ENCODE measurements around the gene SLC25A38.
"Not testable (repeated sequence)": the region's sequence is repeated elsewhere in the genome, so short reads cannot be mapped to it uniquely, and the experiment has no call there.

Gene SLC25A38

DNA sequence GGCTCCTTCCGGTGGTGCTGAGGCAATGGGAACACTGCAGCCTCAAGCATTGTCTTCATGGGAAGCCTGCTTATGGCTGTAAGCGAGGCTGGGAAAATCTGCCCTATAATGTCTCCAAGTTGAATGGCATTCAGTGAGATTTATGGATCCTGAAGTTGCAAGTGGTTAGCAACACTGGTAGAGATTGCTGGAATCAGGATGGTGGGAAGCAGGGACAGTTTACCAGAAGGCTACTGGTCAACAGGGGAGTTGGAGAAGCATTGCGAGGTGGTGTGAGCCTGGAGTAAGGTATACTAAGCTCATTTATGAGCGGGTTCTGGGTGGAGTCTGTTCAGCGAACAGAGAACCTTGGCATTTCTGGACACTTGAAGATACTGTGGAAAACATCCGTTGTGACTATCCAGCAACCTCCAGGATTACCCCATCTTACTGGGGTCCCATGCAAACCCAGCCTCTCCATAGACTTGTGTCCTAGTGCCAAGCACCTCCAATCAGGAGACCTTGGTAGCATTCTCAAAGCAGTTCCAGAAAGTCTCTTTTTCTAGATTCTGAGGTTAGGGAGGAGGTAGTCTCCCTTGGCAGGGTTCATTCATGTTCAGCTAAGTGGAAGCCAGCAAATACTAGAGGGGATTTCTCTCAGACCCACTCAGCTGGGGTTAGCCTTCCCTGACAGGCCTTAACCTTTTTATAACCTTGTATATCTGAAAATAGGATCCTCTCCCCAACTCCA is 30.7 kb downstream of the SLC25A38 start:
- Histone ChIP-seq H3K27me3 (replicated peaks in 2 of 5; ENCODE audit: control insufficient read depth in 4 of 5, insufficient read depth in 5 of 5, low read length in 4 of 5) (no peaks in the 10 kb centered on the region), H3K4me3 (ENCODE audit: control insufficient read depth in 1 of 7, extremely low read depth in 1 of 7, insufficient read depth in 4 of 7, low read depth in 2 of 7, low read length in 6 of 7) (no peak overlapping the region), H3K9me3 (ENCODE audit: control extremely low read depth in 1 of 5, control insufficient read depth in 4 of 5, insufficient read depth in 2 of 5, low read depth in 1 of 5, low read length in 4 of 5) (no peaks in the 10 kb centered on the region), H3K27ac (ENCODE audit: insufficient read depth in 1 of 2, low read depth in 1 of 2, low read length in 2 of 2, poor library complexity in 1 of 2, severe bottlenecking in 2 of 2) (no peak overlapping the region), H3K4me1 (ENCODE audit: control extremely low read depth in 1 of 4, control insufficient read depth in 4 of 4, insufficient read depth in 4 of 4, low read length in 3 of 4) (peaks cover 0 to 17% (median 11%) of the 10 kb centered on the region in 4 experiments), H3K36me3 (ENCODE audit: control insufficient read depth in 4 of 4, insufficient read depth in 4 of 4, low read length in 3 of 4) (peaks cover 20 to 53% (median 44%) of the 10 kb centered on the region in 4 experiments)
- WGBS (ENCODE audit: insufficient coverage) = 91% methylated on average over 6 of the region's 6 CpGs
- no peak for DNase-seq
- CTCF ChIA-PET = interaction anchor here (1.1 to 4.4 kb wide), 4 partner anchors 7 to 34 kb away, joined by 3 to 24 read pairs (median 4); partner anchors contain the start of gene RPSA
- POLR2A ChIA-PET = no interaction called here

GRCh38 chr3:39414421-39414907 is 31.3 kb downstream of the SLC25A38 start:
- 100% methylated on average over 2 of the region's 2 CpGs for WGBS (ENCODE audit: insufficient coverage)
- no peaks in the 10 kb centered on the region for H3K27me3 ChIP-seq (replicated peaks in 2 of 5; ENCODE audit: control insufficient read depth in 4 of 5, insufficient read depth in 5 of 5, low read length in 4 of 5)
- ChIA-PET CTCF (interaction anchor here (1.1 to 4.4 kb wide), 5 partner anchors 8 to 33 kb away, joined by 3 to 24 read pairs (median 5); partner anchors contain the start of gene RPSA), POLR2A (no interaction called here)
- no peaks in the 10 kb centered on the region for H3K9me3 ChIP-seq (ENCODE audit: control extremely low read depth in 1 of 5, control insufficient read depth in 4 of 5, insufficient read depth in 2 of 5, low read depth in 1 of 5, low read length in 4 of 5)
- DNase-seq = no peak
- H3K36me3 ChIP-seq (ENCODE audit: control insufficient read depth in 4 of 4, insufficient read depth in 4 of 4, low read length in 3 of 4) = peaks cover 20 to 49% (median 42%) of the 10 kb centered on the region in 4 experiments
- H3K4me1 ChIP-seq (ENCODE audit: control extremely low read depth in 1 of 4, control insufficient read depth in 4 of 4, insufficient read depth in 4 of 4, low read length in 3 of 4) = peaks cover 0 to 11% (median 9%) of the 10 kb centered on the region in 4 experiments
- no peak overlapping the region for H3K27ac ChIP-seq (ENCODE audit: insufficient read depth in 1 of 2, low read depth in 1 of 2, low read length in 2 of 2, poor library complexity in 1 of 2, severe bottlenecking in 2 of 2)
- H3K4me3 ChIP-seq (ENCODE audit: control insufficient read depth in 1 of 7, extremely low read depth in 1 of 7, insufficient read depth in 4 of 7, low read depth in 2 of 7, low read length in 6 of 7) = no peak overlapping the region

- H3K4me3 ChIP-seq (ENCODE audit: control insufficient read depth in 1 of 7, extremely low read depth in 1 of 7, insufficient read depth in 4 of 7, low read depth in 2 of 7, low read length in 6 of 7); DNase-seq; POLR2A ChIA-PET; H3K27ac ChIP-seq (ENCODE audit: insufficient read depth in 1 of 2, low read depth in 1 of 2, low read length in 2 of 2, poor library complexity in 1 of 2, severe bottlenecking in 2 of 2); H3K27me3 ChIP-seq (replicated peaks in 2 of 5; ENCODE audit: control insufficient read depth in 4 of 5, insufficient read depth in 5 of 5, low read length in 4 of 5); H3K9me3 ChIP-seq (ENCODE audit: control extremely low read depth in 1 of 5, control insufficient read depth in 4 of 5, insufficient read depth in 2 of 5, low read depth in 1 of 5, low read length in 4 of 5); H3K4me1 ChIP-seq (ENCODE audit: control extremely low read depth in 1 of 4, control insufficient read depth in 4 of 4, insufficient read depth in 4 of 4, low read length in 3 of 4): not testable (repeated sequence)
- CTCF ChIA-PET = interaction anchor here (1.4 to 4.4 kb wide), 3 partner anchors 9 to 32 kb away, joined by 5 to 24 read pairs (median 6); partner anchors contain the start of gene RPSA
- H3K36me3 ChIP-seq (ENCODE audit: control insufficient read depth in 4 of 4, insufficient read depth in 4 of 4, low read length in 3 of 4) = peaks cover 19 to 41% (median 34%) of the 10 kb centered on the region in 4 experiments
- 100% methylated on average over 2 of the region's 3 CpGs for WGBS (ENCODE audit: insufficient coverage)
Observed at GRCh38 chr3:39415302-39415701, 32.1 kb downstream of the SLC25A38 start.

GRCh38 chr3:39415983-39416382 is 32.8 kb downstream of the SLC25A38 start:
- ChIA-PET POLR2A (no interaction called here), CTCF (interaction anchor here (4.4 kb wide), 1 partner anchor 10 kb away, joined by 24 read pairs; the partner anchor contains the start of gene RPSA)
- Histone ChIP-seq H3K27me3 (replicated peaks in 2 of 5; ENCODE audit: control insufficient read depth in 4 of 5, insufficient read depth in 5 of 5, low read length in 4 of 5) (no peaks in the 10 kb centered on the region), H3K9me3 (ENCODE audit: control extremely low read depth in 1 of 5, control insufficient read depth in 4 of 5, insufficient read depth in 2 of 5, low read depth in 1 of 5, low read length in 4 of 5) (no peaks in the 10 kb centered on the region), H3K4me3 (ENCODE audit: control insufficient read depth in 1 of 7, extremely low read depth in 1 of 7, insufficient read depth in 4 of 7, low read depth in 2 of 7, low read length in 6 of 7) (no peak overlapping the region), H3K36me3 (ENCODE audit: control insufficient read depth in 4 of 4, insufficient read depth in 4 of 4, low read length in 3 of 4) (peaks cover 13 to 35% (median 30%) of the 10 kb centered on the region in 4 experiments), H3K4me1 (ENCODE audit: control extremely low read depth in 1 of 4, control insufficient read depth in 4 of 4, insufficient read depth in 4 of 4, low read length in 3 of 4) (peaks cover 0 to 7% (median 6%) of the 10 kb centered on the region in 4 experiments), H3K27ac (ENCODE audit: insufficient read depth in 1 of 2, low read depth in 1 of 2, low read length in 2 of 2, poor library complexity in 1 of 2, severe bottlenecking in 2 of 2) (no peak overlapping the region)
- no peak for DNase-seq
- WGBS (ENCODE audit: insufficient coverage) = 100% methylated on average over 1 of the region's 1 CpG

DNA sequence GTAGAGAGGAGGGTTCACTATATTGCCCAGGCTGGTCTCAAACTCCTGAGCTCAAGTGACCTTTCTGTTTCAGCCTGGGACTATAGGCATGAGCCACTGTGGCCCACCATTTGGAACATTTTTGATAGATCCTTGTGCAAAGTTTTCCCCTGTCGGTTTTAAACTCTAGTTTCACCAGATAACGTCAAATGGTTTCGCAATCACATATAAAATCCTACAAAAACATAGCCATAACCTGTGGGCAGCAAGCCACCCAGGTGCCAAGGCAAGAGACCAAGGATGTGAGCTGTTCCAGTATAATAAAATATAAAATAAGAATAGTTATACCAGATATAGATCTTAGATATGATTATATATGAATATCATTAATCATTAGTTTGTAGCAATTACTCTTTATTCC is 33.8 kb downstream of the SLC25A38 start:
- CTCF ChIA-PET = interaction anchor here (0.7 to 4.4 kb wide), 3 partner anchors 11 to 19 kb away, joined by 3 to 24 read pairs (median 3); partner anchors contain the start of gene RPSA
- 78% methylated on average over 1 of the region's 3 CpGs for WGBS (ENCODE audit: insufficient coverage)
- DNase-seq; H3K9me3 ChIP-seq (ENCODE audit: control extremely low read depth in 1 of 5, control insufficient read depth in 4 of 5, insufficient read depth in 2 of 5, low read depth in 1 of 5, low read length in 4 of 5); H3K27me3 ChIP-seq (replicated peaks in 2 of 5; ENCODE audit: control insufficient read depth in 4 of 5, insufficient read depth in 5 of 5, low read length in 4 of 5); H3K4me1 ChIP-seq (ENCODE audit: control extremely low read depth in 1 of 4, control insufficient read depth in 4 of 4, insufficient read depth in 4 of 4, low read length in 3 of 4); POLR2A ChIA-PET; H3K27ac ChIP-seq (ENCODE audit: insufficient read depth in 1 of 2, low read depth in 1 of 2, low read length in 2 of 2, poor library complexity in 1 of 2, severe bottlenecking in 2 of 2); H3K4me3 ChIP-seq (ENCODE audit: control insufficient read depth in 1 of 7, extremely low read depth in 1 of 7, insufficient read depth in 4 of 7, low read depth in 2 of 7, low read length in 6 of 7): not testable (repeated sequence)
- H3K36me3 ChIP-seq (ENCODE audit: control insufficient read depth in 4 of 4, insufficient read depth in 4 of 4, low read length in 3 of 4) = peaks cover 11 to 26% (median 23%) of the 10 kb centered on the region in 4 experiments

GRCh38 chr3:39418556-39419225 is 35.5 kb downstream of the SLC25A38 start:
- H3K27ac ChIP-seq (ENCODE audit: insufficient read depth in 1 of 2, low read depth in 1 of 2, low read length in 2 of 2, poor library complexity in 1 of 2, severe bottlenecking in 2 of 2); CTCF ChIA-PET; POLR2A ChIA-PET; H3K4me3 ChIP-seq (ENCODE audit: control insufficient read depth in 1 of 7, extremely low read depth in 1 of 7, insufficient read depth in 4 of 7, low read depth in 2 of 7, low read length in 6 of 7); H3K4me1 ChIP-seq (ENCODE audit: control extremely low read depth in 1 of 4, control insufficient read depth in 4 of 4, insufficient read depth in 4 of 4, low read length in 3 of 4); H3K9me3 ChIP-seq (ENCODE audit: control extremely low read depth in 1 of 5, control insufficient read depth in 4 of 5, insufficient read depth in 2 of 5, low read depth in 1 of 5, low read length in 4 of 5); H3K27me3 ChIP-seq (replicated peaks in 2 of 5; ENCODE audit: control insufficient read depth in 4 of 5, insufficient read depth in 5 of 5, low read length in 4 of 5): not testable (repeated sequence)
- peak in 1 of 3 donors; percentile 32 for DNase-seq
- WGBS (ENCODE audit: insufficient coverage) = no CpG with 5 or more reads among the region's 14 CpGs
- peaks cover 3 to 10% (median 6%) of the 10 kb centered on the region in 4 experiments for H3K36me3 ChIP-seq (ENCODE audit: control insufficient read depth in 4 of 4, insufficient read depth in 4 of 4, low read length in 3 of 4)
